ENCODE measurements around the gene GPR157.
"Not testable (repeated sequence)": the region's sequence is repeated elsewhere in the genome, so short reads cannot be mapped to it uniquely, and the experiment has no call there.

GPR157 gene

GRCh38 chr1:9118186-9118585 lies 10.7 kb downstream of the GPR157 start:
- DNase-seq (ENCODE audit: low spot score), result no peak

DNA sequence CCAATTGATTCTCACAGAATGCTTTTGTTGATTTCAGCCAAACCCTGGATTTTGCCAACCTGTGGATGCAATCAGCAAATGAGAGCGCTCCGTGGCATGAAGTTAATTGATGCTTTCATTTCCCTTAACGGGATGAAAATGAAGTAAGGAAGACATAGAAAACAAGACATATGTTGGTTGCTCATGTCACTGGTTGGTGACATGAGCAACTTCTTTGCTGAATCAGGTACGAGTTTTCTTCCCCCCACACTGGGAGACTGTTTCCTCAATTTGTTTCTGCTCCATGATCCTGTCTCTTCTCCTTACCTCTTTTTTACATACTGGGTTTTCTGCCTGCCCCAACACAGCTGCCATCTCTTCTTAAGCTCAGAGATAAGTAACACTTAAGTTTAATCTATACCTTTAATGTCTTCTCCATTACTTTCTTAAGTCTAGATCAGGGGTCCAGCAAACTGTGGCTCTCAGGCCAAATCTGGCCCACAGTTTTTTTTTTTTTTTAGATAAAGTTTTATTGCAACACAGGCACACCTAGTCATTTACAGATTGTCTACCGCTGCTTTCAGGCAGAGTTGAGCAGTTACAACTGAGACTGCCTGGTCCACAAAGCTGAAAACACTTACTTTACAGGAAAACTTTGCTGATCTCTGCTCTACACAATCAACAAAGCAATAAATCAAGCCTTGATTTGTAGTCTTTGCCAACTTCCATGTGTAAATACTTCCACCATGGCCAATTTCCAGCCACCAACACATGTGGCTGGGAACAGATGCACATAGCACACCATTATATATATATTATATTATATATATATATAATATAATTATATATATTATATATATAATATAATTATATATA lies 13.3 kb downstream of the GPR157 start:
- no peak for DNase-seq (ENCODE audit: low spot score)

DNA sequence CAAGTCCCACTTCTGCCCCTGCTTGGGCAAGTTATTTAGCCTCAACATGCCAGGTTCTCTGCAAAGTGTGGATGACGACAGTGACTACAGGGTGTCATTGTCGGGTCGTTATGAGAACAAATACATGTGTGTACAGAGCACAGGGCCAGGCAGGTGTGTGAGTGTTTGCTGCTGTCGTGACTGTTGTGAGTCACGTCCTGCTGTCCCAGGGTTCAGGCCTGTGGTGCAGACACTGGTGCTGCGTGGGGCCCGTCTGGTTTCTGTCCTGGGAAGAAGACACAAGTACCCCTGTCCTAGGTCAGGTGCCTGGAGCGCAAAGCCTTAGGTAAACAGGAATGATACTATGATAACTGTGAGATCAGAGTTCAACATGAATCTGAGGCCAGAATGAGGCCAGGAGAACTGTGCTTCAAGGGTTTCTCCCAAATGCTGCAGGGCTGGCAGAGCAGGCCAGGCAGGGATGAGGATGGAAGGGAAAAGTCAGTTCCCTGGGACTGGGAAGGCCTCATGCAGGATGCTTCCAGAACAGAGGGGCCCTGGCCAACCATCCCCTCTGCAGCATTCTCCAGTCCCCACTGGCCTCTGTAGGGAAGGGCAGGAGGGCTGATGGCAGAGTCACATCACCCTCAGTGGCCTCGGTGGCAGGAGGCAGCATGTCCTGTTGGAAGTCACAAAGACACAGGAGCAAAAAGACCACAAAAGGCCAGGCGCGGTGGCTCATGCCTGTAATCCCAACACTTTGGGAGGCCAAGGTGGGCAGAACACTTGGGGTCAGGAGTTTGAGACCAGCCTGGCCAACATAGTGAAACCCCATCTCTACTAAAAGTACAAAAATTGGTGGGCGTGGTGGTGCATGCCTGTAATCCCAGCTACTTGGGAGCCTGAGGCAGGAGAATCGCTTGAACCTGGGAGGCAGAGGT lies 15.7 kb downstream of the GPR157 start:
- DNase-seq (ENCODE audit: low spot score), result no peak

DNA sequence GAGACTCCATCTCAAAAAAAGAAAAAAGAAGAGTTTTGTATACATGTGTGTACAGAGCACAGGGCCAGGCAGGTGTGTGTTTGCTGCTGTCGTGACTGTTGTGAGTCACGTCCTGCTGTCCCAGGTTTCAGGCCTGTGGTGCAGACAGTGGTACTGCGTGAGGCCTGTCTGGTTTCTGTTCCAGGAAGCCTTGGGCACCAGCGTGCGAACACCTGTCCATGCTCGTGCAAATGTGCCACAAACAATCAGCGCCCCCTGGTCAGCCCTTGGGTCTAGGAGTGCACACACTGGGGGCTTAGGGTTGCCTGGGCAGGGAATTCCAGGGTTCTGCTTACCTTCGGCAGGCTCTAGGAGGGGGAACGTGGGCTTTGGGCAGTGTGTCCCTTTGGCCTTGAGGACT lies 16.9 kb downstream of the GPR157 start:
- no peak for DNase-seq (ENCODE audit: low spot score)

GRCh38 chr1:9111357-9111691 lies 17.6 kb downstream of the GPR157 start:
- no peak for DNase-seq (ENCODE audit: low spot score)

DNA sequence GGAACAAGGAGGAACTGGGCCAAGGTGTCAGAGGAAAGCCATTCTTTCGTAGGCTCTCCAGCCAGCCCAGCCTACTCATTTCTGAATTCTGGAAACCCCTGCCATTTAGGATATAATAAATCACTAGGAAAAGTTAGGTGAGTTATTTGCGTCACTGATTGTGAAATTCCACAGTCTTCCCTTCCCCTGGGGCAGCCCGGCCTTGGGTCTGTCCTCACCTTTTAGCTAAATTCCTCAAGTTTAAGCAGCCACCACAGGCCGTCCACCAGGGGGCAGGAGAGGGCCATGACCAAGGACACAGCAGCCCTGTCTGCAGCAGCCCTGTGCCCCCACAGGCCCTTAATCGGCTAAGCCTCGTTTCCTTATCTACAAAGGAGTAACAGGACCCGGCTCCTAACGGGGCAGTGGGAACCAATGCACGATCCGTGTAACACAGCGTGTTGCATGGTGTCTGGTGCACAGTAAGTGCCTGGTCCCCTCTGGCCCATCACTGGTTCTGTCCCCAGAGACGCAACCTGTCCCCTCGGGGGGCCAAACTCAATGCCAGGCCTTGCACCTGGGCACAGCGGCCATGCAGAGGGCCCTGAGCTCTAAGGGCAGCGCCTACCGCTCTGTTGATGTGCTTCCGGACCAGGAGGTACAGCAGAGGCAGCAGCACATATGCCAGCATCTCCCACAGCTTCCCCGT lies 18.1 kb downstream of the GPR157 start:
- peak; percentile 89 for DNase-seq (ENCODE audit: low spot score)

- DNase-seq (ENCODE audit: low spot score), result no peak
Observed at GRCh38 chr1:9108056-9108665, 20.7 kb downstream of the GPR157 start.

GRCh38 chr1:9107136-9107535 lies 21.8 kb downstream of the GPR157 start:
- DNase-seq (ENCODE audit: low spot score), result no peak

DNA sequence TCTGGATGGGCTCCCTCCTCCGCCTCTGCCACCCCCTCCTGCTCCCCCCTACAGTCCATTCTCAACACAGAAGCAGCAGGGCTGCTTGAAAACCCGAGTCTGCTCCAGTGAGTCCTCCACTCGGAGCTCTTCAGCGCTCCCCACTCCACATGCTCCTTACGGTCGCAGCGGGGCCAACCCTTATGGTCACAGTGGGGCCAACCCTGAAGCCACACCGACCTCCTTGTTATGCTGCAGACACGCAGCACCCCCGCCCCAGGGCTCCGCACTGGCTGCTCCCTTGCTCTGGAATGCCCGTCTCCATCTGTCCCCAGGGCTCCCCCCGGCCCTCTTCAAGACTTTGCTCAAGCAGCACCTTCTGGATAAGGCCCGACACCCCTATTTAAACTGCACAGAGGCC lies 22.6 kb downstream of the GPR157 start:
- DNase-seq (ENCODE audit: low spot score), result no peak

GRCh38 chr1:9105336-9105867 lies 23.5 kb downstream of the GPR157 start:
- no peak for DNase-seq (ENCODE audit: low spot score)

DNA sequence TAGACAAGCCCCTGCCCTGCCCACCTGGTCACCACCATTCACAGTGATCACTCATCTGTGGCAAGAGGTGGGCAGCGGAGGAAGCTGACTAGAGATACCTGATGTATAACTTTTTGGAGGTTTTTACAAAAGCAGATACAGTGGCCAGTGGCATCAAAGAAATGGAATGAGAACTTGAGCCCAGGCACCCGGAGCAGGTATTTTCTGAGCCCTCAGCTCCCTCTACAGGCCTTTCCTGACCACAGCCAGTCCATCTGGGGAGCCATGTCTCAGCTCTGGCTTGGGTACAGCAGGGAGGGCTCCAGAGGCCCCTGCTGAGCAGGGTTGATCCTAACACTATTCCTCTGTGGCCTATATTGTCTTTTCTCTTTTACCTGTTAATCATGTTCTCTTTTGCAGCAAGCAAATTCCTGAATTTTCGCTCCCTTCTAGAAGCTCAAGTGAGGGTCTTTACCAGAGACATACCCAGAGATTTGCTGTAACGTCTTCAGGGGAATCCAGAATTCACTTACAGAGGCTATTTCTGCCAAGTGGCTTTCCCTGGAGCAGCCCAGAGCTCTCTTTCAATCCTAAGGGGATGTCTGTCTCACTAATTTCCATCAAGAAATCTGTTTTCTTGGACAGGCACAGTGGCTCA lies 27.3 kb downstream of the GPR157 start:
- DNase-seq (ENCODE audit: low spot score), result peak; percentile 79

DNA sequence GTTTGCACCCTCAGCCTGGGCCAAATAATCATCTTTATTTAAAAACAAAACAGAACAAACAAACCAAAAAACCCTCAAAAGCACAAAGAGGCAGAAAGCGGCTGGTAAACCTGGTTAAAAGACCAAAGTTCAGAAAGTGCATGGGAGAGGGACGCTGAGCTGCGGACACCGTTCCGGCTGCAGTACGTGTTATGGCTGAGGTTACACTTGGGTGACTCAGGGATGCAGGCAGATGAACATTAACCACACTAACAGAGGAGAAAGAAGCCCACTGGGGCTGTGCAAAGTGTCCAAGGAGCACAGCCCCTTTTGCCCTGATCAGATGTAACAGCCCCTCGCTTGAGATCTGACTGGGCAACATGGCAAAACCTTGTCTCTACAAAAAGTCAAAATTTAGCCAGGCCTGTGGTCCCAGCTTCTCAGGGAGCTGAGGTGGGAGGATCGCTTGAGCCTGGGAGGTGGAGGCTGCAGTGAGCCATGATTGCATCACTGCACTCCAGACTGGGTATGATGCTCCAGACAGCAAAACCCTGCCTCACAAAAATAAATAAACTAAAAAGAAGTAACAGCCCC lies 28.3 kb downstream of the GPR157 start:
- DNase-seq (ENCODE audit: low spot score), result no peak

- DNase-seq (ENCODE audit: low spot score), result no peak
Observed at GRCh38 chr1:9099555-9099954, 29.3 kb downstream of the GPR157 start.

GRCh38 chr1:9097947-9098705 lies 30.8 kb downstream of the GPR157 start:
- DNase-seq (ENCODE audit: low spot score), result no peak

- no peak for DNase-seq (ENCODE audit: low spot score)
Observed at GRCh38 chr1:9095818-9096217, 33.1 kb downstream of the GPR157 start.

DNA sequence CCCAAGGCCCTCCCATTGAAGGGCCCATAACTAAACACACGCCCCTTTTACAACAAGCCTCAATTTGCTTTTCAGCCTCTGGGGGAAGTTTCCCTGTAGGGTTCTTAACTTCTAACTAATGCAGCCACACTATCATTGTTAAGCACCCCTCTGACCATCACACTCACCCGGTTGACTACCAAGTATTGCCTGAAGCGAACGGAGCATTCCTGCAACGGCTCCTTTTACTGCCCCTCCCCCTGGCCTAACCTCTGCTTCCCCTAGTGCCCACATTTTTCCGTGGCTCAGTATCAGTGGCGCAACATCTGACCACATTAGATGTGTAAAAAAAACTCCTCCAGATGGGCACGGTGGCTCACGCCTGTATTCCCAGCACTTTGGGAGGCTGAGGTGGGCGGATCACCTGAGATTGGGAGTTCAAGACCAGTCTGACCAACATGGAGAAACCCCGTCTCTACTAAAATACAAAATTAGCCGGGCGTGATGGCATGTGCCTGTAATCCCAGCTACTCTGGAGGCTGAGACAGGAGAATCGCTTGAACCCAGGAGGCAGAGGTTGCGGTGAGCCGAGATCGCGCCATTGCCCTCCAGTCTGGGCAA lies 34.8 kb downstream of the GPR157 start:
- DNase-seq (ENCODE audit: low spot score), result not testable (repeated sequence)

GRCh38 chr1:9093581-9093980 lies 35.3 kb downstream of the GPR157 start:
- DNase-seq (ENCODE audit: low spot score), result no peak

DNA sequence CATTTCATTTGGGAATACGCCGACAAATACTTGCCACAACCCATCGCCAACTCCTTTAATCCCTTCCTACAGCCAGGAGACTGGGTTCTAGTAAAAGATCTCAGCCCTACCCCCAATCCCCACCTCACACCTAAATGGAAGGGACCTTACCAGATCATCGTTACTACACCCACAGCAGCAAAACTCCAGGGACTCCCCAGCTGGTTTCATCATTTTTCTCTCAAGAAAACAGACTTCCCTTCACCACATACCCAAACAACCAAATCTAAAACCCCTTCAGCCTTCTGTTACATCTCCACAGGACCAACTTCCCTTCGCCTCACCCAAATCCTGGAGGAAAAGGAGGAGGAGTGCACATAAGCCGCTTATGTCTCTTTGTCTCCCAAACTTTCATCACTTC lies 35.8 kb downstream of the GPR157 start:
- no peak for DNase-seq (ENCODE audit: low spot score)

GRCh38 chr1:9088807-9089206 lies 40.1 kb downstream of the GPR157 start:
- no peak for DNase-seq (ENCODE audit: low spot score)

Measured in D341Med (cell line).